HepG2 (cell line): ENCODE data around the gene KATNB1. TPM values are rescaled to one million over a fixed set of nuclear protein-coding genes. Genes with fewer than 3 reads are reported as not detected.

Experiments used
- ATAC-seq: fragments of 200-7000 bp; cut with Tn5 transposase; 3 replicates; pipeline ENCODE4 v1.9.1; 2020; ENCODE audit warnings: mild to moderate bottlenecking, moderate library complexity
- BruUV-seq: library from RNA; stranded (reverse); fragments of 400-500 nt; replicated peaks from 2 replicates; lab custom pipeline; 2021; lab: Mats Ljungman, UMichigan
- CTCF ChIA-PET: fragments of 300-600 bp; formaldehyde crosslinking; extraction: SDS; loops from one replicate; lab custom pipeline; 2021; ENCODE audit warnings: low total read pairs, inconsistent platforms, low intra/inter-chr PET ratio; lab: Yijun Ruan, JAX
- POLR2A ChIA-PET: fragments of 350-600 bp; sonication (Branson Sonifier 250); formaldehyde crosslinking; loops from one replicate; lab custom pipeline; 2020; ENCODE audit warnings: antibody characterized with exemption, inconsistent platforms; lab: Yijun Ruan, JAX
- DNase-seq: peaks from one replicate; pipeline ENCODE4 v3.0.0-alpha.2; 2015; ENCODE audit warnings: low spot score
- FAIRE-seq: peaks from 3 replicates; lab custom pipeline; 2011; peaks lifted over from hg19 to GRCh38; lab: Jason Lieb, UNC
- H2AFZ ChIP-seq: one replicate; pipeline ENCODE4 v1.6.1; 2011; ENCODE audit warnings: low read length, inconsistent platforms
- H3K27ac ChIP-seq: fragments of 300-600 bp; 3 replicates; pipeline ENCODE4 v1.8.0; 2011; ENCODE audit warnings: mixed run types, mild to moderate bottlenecking, mixed read lengths, low read length, inconsistent platforms; ENCODE audit not compliant: insufficient read depth; ENCODE audit errors: extremely low read length
- H3K27me3 ChIP-seq, 2 experiments: fragments of 200-600 bp in 1 of 2; 2 replicates in 1 of 2; 3 replicates in 1 of 2; pipeline versions ENCODE4 v1.6.0 to v1.8.0; 2011; ENCODE audit warnings: low read length in 2 of 2, mild to moderate bottlenecking in 2 of 2, moderate library complexity in 2 of 2, inconsistent platforms in 1 of 2; ENCODE audit not compliant: insufficient read depth in 2 of 2, control insufficient read depth in 1 of 2
- H3K36me3 ChIP-seq, 2 experiments: fragments of 200-600 bp in 1 of 2; replicated peaks in 1 of 2; 2 replicates in 1 of 2; 3 replicates in 1 of 2; pipeline versions ENCODE4 v1.5.1 to v1.8.0; 2011; ENCODE audit warnings: low read length in 2 of 2, inconsistent platforms in 1 of 2; ENCODE audit not compliant: insufficient read depth in 2 of 2, control insufficient read depth in 1 of 2
- H3K4me1 ChIP-seq: 2 replicates; pipeline ENCODE4 v1.5.1; 2012; ENCODE audit warnings: low read length, inconsistent platforms; ENCODE audit not compliant: insufficient read depth
- H3K4me2 ChIP-seq: 2 replicates; pipeline ENCODE4 v1.6.0; 2011; ENCODE audit warnings: low read depth, low read length, inconsistent platforms
- H3K4me3 ChIP-seq, 3 experiments: fragments of 200-600 bp in 1 of 3; sonication (generic), shearing (Covaris generic) in 1 of 3; replicated peaks in 1 of 3; 2 replicates each; pipeline ENCODE4 v1.5.1; 2011 to 2016; ENCODE audit warnings: low read length in 3 of 3, inconsistent platforms in 2 of 3, low read depth in 2 of 3, mild to moderate bottlenecking in 2 of 3, control low read depth in 1 of 3, mixed read lengths in 1 of 3; ENCODE audit not compliant: insufficient read depth in 1 of 3
- H3K79me2 ChIP-seq: one replicate; pipeline ENCODE4 v1.6.1; 2011; ENCODE audit warnings: low read length, inconsistent platforms; ENCODE audit not compliant: insufficient read depth
- H3K9ac ChIP-seq: 2 replicates; pipeline ENCODE4 v1.6.0; 2011; ENCODE audit warnings: mild to moderate bottlenecking, low read depth, low read length, inconsistent platforms; ENCODE audit not compliant: insufficient read depth
- H3K9me3 ChIP-seq: 2 replicates; pipeline ENCODE4 v1.5.1; 2012; ENCODE audit warnings: mild to moderate bottlenecking, low read length
- H4K20me1 ChIP-seq: 2 replicates; pipeline ENCODE4 v1.6.0; 2011; ENCODE audit warnings: inconsistent platforms, mild to moderate bottlenecking, low read length, moderate library complexity; ENCODE audit not compliant: insufficient read depth
- IKZF1 ChIP-seq: fragments of 450-650 bp; IDR thresholded peaks from 2 replicates; pipeline ENCODE4 v1.7.1; 2016
- LBX2 ChIP-seq: sonication (generic); formaldehyde crosslinking; IDR thresholded peaks from 2 replicates; pipeline ENCODE4 v1.5.0; 2020; ENCODE audit warnings: missing genetic modification reagents, mild to moderate bottlenecking, borderline replicate concordance
- NRL ChIP-seq: sonication (generic); formaldehyde crosslinking; IDR thresholded peaks from 2 replicates; pipeline ENCODE4 v1.5.0; 2020; ENCODE audit warnings: missing genetic modification reagents, mild to moderate bottlenecking, moderate library complexity, borderline replicate concordance
- RELA ChIP-seq: sonication (generic); formaldehyde crosslinking; IDR thresholded peaks from 2 replicates; pipeline ENCODE4 v1.4.0; 2020; ENCODE audit warnings: missing genetic modification reagents
- U2AF1 ChIP-seq: fragments of 200-400 bp; formaldehyde crosslinking; optimal IDR thresholded peaks from 2 replicates; pipeline ENCODE3; 2017; ENCODE audit warnings: mild to moderate bottlenecking, low read depth, low read length
- ZBTB21 ChIP-seq: sonication (generic); formaldehyde crosslinking; IDR thresholded peaks from 2 replicates; pipeline ENCODE4 v1.4.0; 2020; ENCODE audit warnings: missing genetic modification reagents
- ZBTB26 ChIP-seq: IDR thresholded peaks from 2 replicates; pipeline ENCODE4 v1.6.1; 2016; ENCODE audit warnings: missing compliant biosample characterization, missing genetic modification reagents, borderline replicate concordance
- ZC3H4 ChIP-seq: sonication (generic); formaldehyde crosslinking; IDR thresholded peaks from 2 replicates; pipeline ENCODE4 v1.4.0; 2020; ENCODE audit warnings: missing genetic modification reagents, borderline replicate concordance
- ZNF34 ChIP-seq: sonication (generic); formaldehyde crosslinking; IDR thresholded peaks from 2 replicates; pipeline ENCODE4 v1.4.0; 2020; ENCODE audit warnings: mild to moderate bottlenecking, missing genetic modification reagents, borderline replicate concordance
- whole genome bisulfite sequencing: methylation state at CpG from one replicate; pipeline ENCODE4 v1.1.6; 2017; ENCODE audit warnings: low lambda C conversion rate; 5-methylcytosine and 5-hydroxymethylcytosine counted together
- in situ Hi-C: cut with HindIII; loops from 2 replicates; pipeline ENCODE4 v1.10.0; 2017; ENCODE audit warnings: low pct_unique_long_range_greater_than_20kb; ENCODE audit not compliant: extremely low pct_ligation_motif_present
- intact Hi-C: fragments of 100-400 bp; cut with micrococcal nuclease; formaldehyde crosslinking; loops from one replicate; pipeline ENCODE4 v1.10.0; 2022; ENCODE audit not compliant: unreplicated experiment
- polyA plus RNA-seq, 8 experiments: library from polyadenylated mRNA; depleted of rRNA in 3 of 8; stranded (reverse) in 7 of 8; unstranded in 1 of 8; fragments of >200 nt; fragmentation: Illumina TruSeq in 4 of 8; extraction: Trizol in 4 of 8; gene quantifications; 2 replicates each; pipeline versions ENCODE4 v1.2.1 to v1.2.3, GENCODE V29; 2011 to 2016; ENCODE audit warnings: low read depth in 4 of 8, missing spikeins in 1 of 8, mixed read lengths in 1 of 8; ENCODE audit not compliant: insufficient read depth in 1 of 8
- total RNA-seq, 5 experiments: library from RNA; depleted of rRNA; stranded (reverse); fragments of >200 nt; fragmentation: Illumina TruSeq; extraction: Trizol; gene quantifications; 2 replicates each; pipeline ENCODE4 v1.2.3, GENCODE V29; 2016; ENCODE audit warnings: low read depth in 1 of 5
- TF ChIP-seq, protein P1 (sequence below): IDR thresholded peaks from 2 replicates; pipeline ENCODE4 v1.6.1; 2016; ENCODE audit warnings: mild to moderate bottlenecking, missing biosample characterization, missing genetic modification reagents

The KATNB1 gene
- total and polyA plus RNA-seq, 2 of the 13 experiments (the other 11 are each of a cell fraction or from before 2014, with no cell fraction given): 31.5 to 43.5 TPM

GRCh38 chr16:57724531-57724930, 11.0 kb upstream of the KATNB1 start:
- in situ Hi-C loops (no loop called here), intact Hi-C loops (loop anchor here (5.0 kb wide), 1 partner anchor 58 kb away; no protein-coding TSS in a partner anchor)
- DNase-seq (no peak), ATAC-seq (no peak), FAIRE-seq (no peak)
- no peaks in the 10 kb centered on the region for H3K36me3 ChIP-seq
- H3K9me3 ChIP-seq: no peaks in the 10 kb centered on the region
- POLR2A ChIA-PET: interaction anchor here (1.0 kb wide), 1 partner anchor 11 kb away, joined by 7 read pairs; the partner anchor contains the start of gene KATNB1
- no peak overlapping the region for H3K27ac ChIP-seq
- H3K4me3 ChIP-seq: no peak overlapping the region
- 78% methylated on average over 15 of the region's 15 CpGs for WGBS
- peaks cover 29% of the 10 kb centered on the region for H3K4me1 ChIP-seq
- no peak overlapping the region for H3K4me2 ChIP-seq
- no peaks in the 10 kb centered on the region for H3K79me2 ChIP-seq
- CTCF ChIA-PET: no interaction called here
- H2AFZ ChIP-seq: no peak overlapping the region
- TF ChIP-seq, protein P1, sequence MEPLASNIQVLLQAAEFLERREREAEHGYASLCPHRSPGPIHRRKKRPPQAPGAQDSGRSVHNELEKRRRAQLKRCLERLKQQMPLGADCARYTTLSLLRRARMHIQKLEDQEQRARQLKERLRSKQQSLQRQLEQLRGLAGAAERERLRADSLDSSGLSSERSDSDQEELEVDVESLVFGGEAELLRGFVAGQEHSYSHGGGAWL (CRISPR knock-in tag): no peak
- TF ChIP-seq U2AF1 (no peak), ZBTB21 (CRISPR knock-in tag) (no peak), LBX2 (CRISPR knock-in tag) (no peak)
- no peaks in the 10 kb centered on the region for H4K20me1 ChIP-seq
- no TSS peak for BruUV-seq
- H3K27me3 ChIP-seq: no peaks in the 10 kb centered on the region
- no peak overlapping the region for H3K9ac ChIP-seq

DNA sequence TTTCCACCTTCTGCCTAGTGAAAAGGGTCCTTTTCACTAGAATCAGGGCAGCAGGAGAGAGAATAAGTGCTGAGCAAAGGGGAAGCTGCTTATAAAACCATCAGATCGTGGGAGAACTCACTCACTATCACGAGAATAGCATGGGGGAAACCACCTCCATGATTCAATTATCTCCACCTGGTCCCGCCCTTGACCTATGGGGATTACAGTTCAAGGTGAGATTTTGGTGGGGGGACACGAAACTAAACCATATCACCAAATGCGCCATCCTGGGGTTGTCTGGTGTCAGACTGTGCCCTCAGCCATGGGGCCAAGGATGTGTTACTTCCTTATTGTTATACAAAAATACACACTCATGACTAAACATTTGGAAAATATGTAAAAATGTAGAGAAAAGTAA, 10.4 kb upstream of the KATNB1 start:
- H4K20me1 ChIP-seq: no peaks in the 10 kb centered on the region
- ATAC-seq (no peak), DNase-seq (no peak), FAIRE-seq (no peak)
- H3K4me1 ChIP-seq: peaks cover 29% of the 10 kb centered on the region
- POLR2A ChIA-PET: interaction anchor here (1.0 to 1.8 kb wide), 2 partner anchors 10 kb away, joined by 6 to 7 read pairs; partner anchors contain the start of gene KATNB1
- TF ChIP-seq NRL (CRISPR knock-in tag) (no peak), ZBTB26 (CRISPR knock-in tag) (no peak), RELA (CRISPR knock-in tag) (no peak), IKZF1 (no peak), ZNF34 (CRISPR knock-in tag) (no peak), ZC3H4 (CRISPR knock-in tag) (no peak)
- intact Hi-C loops (no loop called here), in situ Hi-C loops (loop anchor here (5.0 kb wide), 1 partner anchor 123 kb away; no protein-coding TSS in a partner anchor)
- no peaks in the 10 kb centered on the region for H3K79me2 ChIP-seq
- no peak overlapping the region for H3K9ac ChIP-seq
- WGBS: 34% methylated on average over 5 of the region's 5 CpGs
- H3K9me3 ChIP-seq: no peaks in the 10 kb centered on the region
- H3K4me3 ChIP-seq: no peak overlapping the region
- H2AFZ ChIP-seq: no peak overlapping the region
- BruUV-seq: no TSS peak
- H3K4me2 ChIP-seq: no peak overlapping the region
- CTCF ChIA-PET: interaction anchor here (0.9 kb wide), 1 partner anchor 76 kb away, joined by 3 read pairs; no protein-coding TSS in a partner anchor
- H3K27ac ChIP-seq: no peak overlapping the region
- no peaks in the 10 kb centered on the region for H3K27me3 ChIP-seq
- H3K36me3 ChIP-seq: no peaks in the 10 kb centered on the region
